ENCODE results near the gene HTR1B.

The HTR1B gene

GRCh38 chr6:77463308-77463860 is at the start of gene HTR1B:
HTR1B (minus strand) TSS chr6:77463491; CDS start chr6:77463403, 88 bp downstream.
- DNase-seq: no peak

GRCh38 chr6:77512554-77512953 is 49.3 kb upstream of the HTR1B start:
- no peak for DNase-seq

GRCh38 chr6:77511860-77512259 is 48.6 kb upstream of the HTR1B start:
- no peak for DNase-seq

GRCh38 chr6:77502981-77503380 is 39.7 kb upstream of the HTR1B start:
- no peak for DNase-seq

- no peak for DNase-seq
Measured at GRCh38 chr6:77492530-77492929, 29.2 kb upstream of the HTR1B start.

- no peak for DNase-seq
Measured at GRCh38 chr6:77487808-77488425, 24.6 kb upstream of the HTR1B start.

GRCh38 chr6:77482981-77483380 is 19.7 kb upstream of the HTR1B start:
- DNase-seq: no peak

GRCh38 chr6:77474973-77475372 is 11.7 kb upstream of the HTR1B start:
- no peak for DNase-seq

GRCh38 chr6:77474286-77474956 is 11.1 kb upstream of the HTR1B start:
- no peak for DNase-seq

GRCh38 chr6:77470983-77471382 is 7.7 kb upstream of the HTR1B start:
- DNase-seq: no peak

- DNase-seq: no peak
Measured at GRCh38 chr6:77468939-77469338, 5.6 kb upstream of the HTR1B start.

GRCh38 chr6:77466451-77467437 is 3.5 kb upstream of the HTR1B start:
- DNase-seq: no peak

GRCh38 chr6:77466055-77466450 is 2.8 kb upstream of the HTR1B start:
- no peak for DNase-seq

GRCh38 chr6:77464495-77464867 is 1.2 kb upstream of the HTR1B start:
- no peak for DNase-seq

GRCh38 chr6:77463861-77464494 is 687 bp upstream of the HTR1B start:
- no peak for DNase-seq

- DNase-seq: no peak
Measured at GRCh38 chr6:77462359-77463307, 658 bp downstream of the HTR1B start.

GRCh38 chr6:77461796-77462195 is 1.5 kb downstream of the HTR1B start:
- no peak for DNase-seq

GRCh38 chr6:77458421-77458820 is 4.9 kb downstream of the HTR1B start:
- DNase-seq: no peak

GRCh38 chr6:77457720-77458349 is 5.5 kb downstream of the HTR1B start:
- no peak for DNase-seq

GRCh38 chr6:77456531-77457248 is 6.6 kb downstream of the HTR1B start:
- no peak for DNase-seq
